B cell (primary cell): ENCODE measurements around the gene PVALEF. TPM values are rescaled to one million over a fixed set of nuclear protein-coding genes. Genes with fewer than 3 reads are reported as not detected.
A peak's percentile ranks its signal among the peaks of the same experiment; 100 is the strongest.

Source experiments
- ATAC-seq: fragments of 200-7000 bp; cut with Tn5 transposase; one replicate; pipeline ENCODE4 v1.10.0; 2021; ENCODE audit warnings: low read depth, mild to moderate bottlenecking, moderate number of reproducible peaks, moderate library complexity
- CTCF ChIA-PET: fragments of 350-600 bp; sonication (Branson Sonifier 250); formaldehyde crosslinking; loops from one replicate; lab custom pipeline; 2021; ENCODE audit warnings: antibody characterized with exemption, inconsistent platforms; lab: Charles Lee
- POLR2A ChIA-PET: fragments of 350-600 bp; sonication (Branson Sonifier 250); formaldehyde crosslinking; loops from one replicate; lab custom pipeline; 2021; ENCODE audit warnings: antibody characterized with exemption; lab: Charles Lee
- DNase-seq: peaks from one replicate; pipeline ENCODE4 v3.0.0; 2013
- H2AFZ ChIP-seq: 2 replicates; pipeline ENCODE4 v1.6.1; 2012; ENCODE audit warnings: mild to moderate bottlenecking, low read depth, low read length; ENCODE audit not compliant: insufficient read depth, poor library complexity, severe bottlenecking
- H3K27ac ChIP-seq, 2 donors: 1 replicate in 1 of 2; 2 replicates in 1 of 2; pipeline ENCODE4 v1.5.1; 2012 to 2013; ENCODE audit warnings: low read length in 2 of 2, mild to moderate bottlenecking in 2 of 2, moderate library complexity in 1 of 2
- H3K27me3 ChIP-seq, 4 experiments: fragments of 200-600 bp in 1 of 4; sonication (generic) in 1 of 4; replicated peaks in 1 of 4; 1 replicate in 2 of 4; 2 replicates in 2 of 4; pipeline versions ENCODE4 v1.6.1 to v1.7.0; 2013 to 2016; ENCODE audit warnings: low read length in 3 of 4, mild to moderate bottlenecking in 2 of 4, mixed read lengths in 1 of 4, moderate library complexity in 1 of 4; ENCODE audit not compliant: insufficient read depth in 4 of 4, control insufficient read depth in 3 of 4; ENCODE audit errors: control extremely low read depth in 1 of 4
- H3K36me3 ChIP-seq, 2 experiments: replicated peaks in 1 of 2; 1 replicate in 1 of 2; 2 replicates in 1 of 2; pipeline versions ENCODE4 v1.6.1 to v1.7.1; 2013; ENCODE audit warnings: low read length in 1 of 2; ENCODE audit not compliant: insufficient read depth in 2 of 2, control insufficient read depth in 1 of 2; ENCODE audit errors: control extremely low read depth in 1 of 2, extremely low read depth in 1 of 2
- H3K4me1 ChIP-seq, 2 donors: fragments of 200-600 bp in 1 of 2; sonication (generic) in 1 of 2; 1 replicate in 1 of 2; 2 replicates in 1 of 2; pipeline versions ENCODE4 v1.5.1 to v1.6.1; 2013 to 2017; ENCODE audit warnings: low read length in 2 of 2; ENCODE audit not compliant: control insufficient read depth in 2 of 2, insufficient read depth in 2 of 2
- H3K4me2 ChIP-seq: replicated peaks from 2 replicates; pipeline ENCODE3; 2012; ENCODE audit warnings: mild to moderate bottlenecking, low read depth, low read length; ENCODE audit not compliant: poor library complexity, severe bottlenecking
- H3K4me3 ChIP-seq, 5 experiments: fragments of 200-600 bp in 1 of 5; sonication (generic) in 1 of 5; 1 replicate in 3 of 5; 2 replicates in 2 of 5; pipeline versions ENCODE4 v1.5.1 to v1.7.0; 2011 to 2016; ENCODE audit warnings: low read length in 4 of 5, mild to moderate bottlenecking in 4 of 5, low read depth in 2 of 5, control low read depth in 1 of 5, moderate library complexity in 1 of 5; ENCODE audit not compliant: insufficient read depth in 1 of 5; ENCODE audit errors: control extremely low read depth in 1 of 5, extremely low read depth in 1 of 5
- H3K79me2 ChIP-seq: fragments of 200-600 bp; sonication (generic); one replicate; pipeline ENCODE4 v1.6.0; 2016; ENCODE audit warnings: low read length; ENCODE audit not compliant: control insufficient read depth, insufficient read depth
- H3K9ac ChIP-seq: fragments of 200-600 bp; sonication (generic); 2 replicates; pipeline ENCODE4 v1.6.1; 2017; ENCODE audit warnings: mild to moderate bottlenecking, low read length, moderate library complexity
- H3K9me3 ChIP-seq, 3 donors: one replicate each; pipeline versions ENCODE4 v1.6.1 to v1.7.1; 2013; ENCODE audit warnings: low read length in 2 of 3; ENCODE audit not compliant: control insufficient read depth in 2 of 3, insufficient read depth in 1 of 3; ENCODE audit errors: control extremely low read depth in 1 of 3
- H4K20me1 ChIP-seq: 2 replicates; pipeline ENCODE4 v1.6.0; 2012; ENCODE audit warnings: mild to moderate bottlenecking, low read length; ENCODE audit not compliant: insufficient read depth, control insufficient read depth, poor library complexity, severe bottlenecking
- H3K27ac Mint-ChIP-seq: one replicate; pipeline ENCODE4 v1.8.0; 2021; ENCODE audit warnings: mixed read lengths
- H3K27me3 Mint-ChIP-seq: one replicate; pipeline ENCODE4 v1.8.0; 2021; ENCODE audit warnings: mixed read lengths
- H3K4me1 Mint-ChIP-seq: one replicate; pipeline ENCODE4 v1.8.0; 2021; ENCODE audit warnings: mixed read lengths
- H3K4me3 Mint-ChIP-seq: one replicate; pipeline ENCODE4 v1.8.0; 2021; ENCODE audit warnings: mixed read lengths
- H3K9me3 Mint-ChIP-seq: one replicate; pipeline ENCODE4 v1.8.0; 2022; ENCODE audit warnings: mixed read lengths; ENCODE audit not compliant: insufficient read depth
- EZH2 ChIP-seq: IDR thresholded peaks from 2 replicates; pipeline ENCODE4 v1.6.1; 2012; ENCODE audit warnings: borderline replicate concordance, low read depth, mild to moderate bottlenecking, moderate library complexity, low read length; ENCODE audit not compliant: insufficient read depth, poor library complexity, severe bottlenecking
- WGBS: methylation state at CpG from one replicate; pipeline ENCODE4 v1.1.5; 2013; ENCODE audit warnings: missing lambda C conversion rate; ENCODE audit not compliant: insufficient coverage; 5-methylcytosine and 5-hydroxymethylcytosine counted together
- intact Hi-C: fragments of 100-400 bp; cut with micrococcal nuclease; formaldehyde crosslinking; loops from one replicate; pipeline ENCODE4 v1.10.0; 2022
- polyA minus RNA-seq: library from RNA; depleted of rRNA, polyadenylated mRNA; stranded (reverse); fragments of >200 nt; gene quantifications from 2 replicates; pipeline ENCODE4 v1.2.3, GENCODE V29; 2012
- polyA plus RNA-seq: library from polyadenylated mRNA; depleted of rRNA; stranded (reverse); fragments of >200 nt; gene quantifications from 2 replicates; pipeline ENCODE4 v1.2.3, GENCODE V29; 2012
- total RNA-seq, 2 donors: library from RNA; stranded (reverse); fragments of 120-200 nt in 1 of 2; gene quantifications; 1 replicate in 1 of 2; 2 replicates in 1 of 2; pipeline versions ENCODE4 v1.2.3 to v1.2.4, GENCODE V29; 2013 to 2022
- TF ChIP-seq, protein P1 (sequence below): fragments of 200-600 bp; IDR thresholded peaks from one replicate; pipeline ENCODE4 v1.8.0; 2022; ENCODE audit warnings: antibody characterized with exemption, mild to moderate bottlenecking

PVALEF gene
- not detected in 2 replicates for total RNA-seq
- total RNA-seq (2013) = 0.05 TPM
- polyA plus RNA-seq = not detected in 2 replicates
- not detected in 2 replicates for polyA minus RNA-seq

DNA sequence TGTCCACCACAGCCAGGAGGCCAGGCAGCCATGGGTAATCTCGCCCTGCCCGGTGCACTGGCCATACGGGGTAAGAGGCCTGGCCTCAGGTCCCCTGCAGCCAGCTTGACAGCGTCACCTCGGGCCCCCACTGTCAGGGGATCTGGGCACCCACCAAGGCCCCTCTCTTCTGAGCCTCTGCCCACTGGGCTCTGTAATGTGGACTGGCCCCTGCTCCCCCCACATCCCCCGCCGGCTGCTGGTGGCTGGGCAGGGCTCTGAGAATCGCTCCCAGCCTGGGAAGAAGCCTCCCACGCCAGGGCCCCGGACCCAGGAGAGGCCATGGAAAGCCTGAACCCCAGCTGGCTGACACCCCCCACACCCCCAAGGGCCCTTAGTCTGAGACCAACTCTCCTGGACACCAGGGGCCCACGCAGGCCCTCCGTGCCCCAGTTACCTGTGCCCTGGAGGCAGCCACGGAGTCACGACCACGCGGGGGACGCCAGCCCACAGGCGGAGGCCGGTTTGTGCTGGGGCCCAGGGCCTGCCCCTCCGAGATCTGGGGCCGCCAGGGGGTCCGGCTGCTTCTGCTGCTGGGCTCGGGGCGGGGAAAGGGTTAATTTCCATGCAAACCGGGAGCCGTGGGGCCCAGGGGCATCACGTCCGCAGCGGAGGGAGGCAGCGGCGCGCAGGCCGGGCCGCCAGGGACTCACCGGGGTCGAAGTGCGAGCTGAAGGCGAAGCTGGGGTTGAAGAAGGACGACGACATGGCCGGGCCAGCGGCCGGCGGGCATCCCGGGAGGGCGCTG lies at the start of gene PVALEF:
Gene PVALEF (plus strand): TSS at position 262 of the 787 bp plus-strand sequence. CDS start 15,720 bp downstream, outside the sequence.
- peak within 1 kb of the TSS; percentile 42 for H3K9ac ChIP-seq
- no peak within 1 kb of the TSS for H2AFZ ChIP-seq
- no peaks in the 10 kb centered on the region for H3K9me3 Mint-ChIP-seq
- no peaks in the 10 kb centered on the region for H4K20me1 ChIP-seq
- peaks cover 24% of the 10 kb centered on the region for H3K27me3 Mint-ChIP-seq
- H3K9me3 ChIP-seq = peaks cover 0 to 8% (median 0%) of the 10 kb centered on the region in 3 donors
- intact Hi-C loops = no loop called here
- no peak for DNase-seq
- H3K27ac Mint-ChIP-seq = no peak within 1 kb of the TSS
- peak within 1 kb of the TSS; percentile 71 for H3K4me2 ChIP-seq
- H3K4me3 ChIP-seq = peak within 1 kb of the TSS in 1 of 5 experiments; percentile 8
- no peaks in the 10 kb centered on the region for H3K79me2 ChIP-seq
- peak within 1 kb of the TSS; percentile 45 for H3K4me3 Mint-ChIP-seq
- peaks cover 4% of the 10 kb centered on the region for H3K4me1 Mint-ChIP-seq
- H3K36me3 ChIP-seq = no peaks in the 10 kb centered on the region
- H3K27me3 ChIP-seq = peaks cover 0 to 46% (median 14%) of the 10 kb centered on the region in 4 experiments
- peaks cover 8 to 10% of the 10 kb centered on the region in 2 donors for H3K4me1 ChIP-seq
- POLR2A ChIA-PET = no interaction called here
- 34% methylated on average over 44 of the region's 46 CpGs for WGBS
- no peak within 1 kb of the TSS for H3K27ac ChIP-seq
- ATAC-seq = no peak
- TF ChIP-seq, protein P1, sequence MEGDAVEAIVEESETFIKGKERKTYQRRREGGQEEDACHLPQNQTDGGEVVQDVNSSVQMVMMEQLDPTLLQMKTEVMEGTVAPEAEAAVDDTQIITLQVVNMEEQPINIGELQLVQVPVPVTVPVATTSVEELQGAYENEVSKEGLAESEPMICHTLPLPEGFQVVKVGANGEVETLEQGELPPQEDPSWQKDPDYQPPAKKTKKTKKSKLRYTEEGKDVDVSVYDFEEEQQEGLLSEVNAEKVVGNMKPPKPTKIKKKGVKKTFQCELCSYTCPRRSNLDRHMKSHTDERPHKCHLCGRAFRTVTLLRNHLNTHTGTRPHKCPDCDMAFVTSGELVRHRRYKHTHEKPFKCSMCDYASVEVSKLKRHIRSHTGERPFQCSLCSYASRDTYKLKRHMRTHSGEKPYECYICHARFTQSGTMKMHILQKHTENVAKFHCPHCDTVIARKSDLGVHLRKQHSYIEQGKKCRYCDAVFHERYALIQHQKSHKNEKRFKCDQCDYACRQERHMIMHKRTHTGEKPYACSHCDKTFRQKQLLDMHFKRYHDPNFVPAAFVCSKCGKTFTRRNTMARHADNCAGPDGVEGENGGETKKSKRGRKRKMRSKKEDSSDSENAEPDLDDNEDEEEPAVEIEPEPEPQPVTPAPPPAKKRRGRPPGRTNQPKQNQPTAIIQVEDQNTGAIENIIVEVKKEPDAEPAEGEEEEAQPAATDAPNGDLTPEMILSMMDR = no peak
- TF ChIP-seq EZH2 = no peak
- CTCF ChIA-PET = no interaction called here
